ENCODE results near the gene HS3ST4.

The HS3ST4 gene

DNA sequence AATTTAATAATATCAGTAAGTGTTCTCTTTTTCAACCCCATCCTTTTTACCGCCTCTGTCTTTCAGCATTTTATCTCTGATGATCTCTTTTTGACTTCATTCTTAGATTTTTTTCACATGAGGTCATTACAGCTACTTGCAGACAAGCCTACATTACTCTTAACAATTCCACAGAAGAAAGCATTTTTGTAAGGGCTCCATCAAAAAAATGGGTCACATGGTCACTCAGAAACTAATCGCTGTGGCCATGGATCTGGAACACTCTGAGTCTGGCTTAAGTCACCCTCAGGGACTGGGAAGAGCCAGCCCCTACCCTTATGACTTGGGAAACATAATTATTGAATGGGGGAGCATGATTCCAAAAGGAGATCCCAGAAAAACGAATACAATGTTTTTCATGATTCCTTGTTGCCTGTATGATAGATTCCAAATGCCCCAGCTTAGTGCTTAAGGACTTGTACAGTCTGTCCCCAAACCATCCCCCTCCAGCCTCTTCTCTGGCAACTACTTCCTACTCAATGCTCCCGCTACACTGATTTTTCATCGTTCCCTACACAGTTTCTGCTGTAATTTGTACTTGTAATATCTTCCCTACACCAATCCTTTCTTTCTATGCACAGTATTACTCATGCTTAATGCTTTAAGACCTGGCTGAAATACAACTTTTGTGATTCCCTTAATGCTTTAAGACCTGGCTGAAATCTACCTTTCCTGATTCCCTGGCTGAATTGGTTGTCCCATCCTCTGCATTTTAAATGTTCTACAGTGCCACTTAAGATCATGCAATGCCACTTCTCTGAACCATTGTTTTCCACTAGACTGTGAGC, 457.8 kb downstream of the HS3ST4 start:
- no peak for TF ChIP-seq CTCF (IDR thresholded peaks at IDR 0.05; ENCODE audit: low read depth, low read length)
- no peak overlapping the region for H3K4me3 ChIP-seq (ENCODE audit: low read depth, low read length)

DNA sequence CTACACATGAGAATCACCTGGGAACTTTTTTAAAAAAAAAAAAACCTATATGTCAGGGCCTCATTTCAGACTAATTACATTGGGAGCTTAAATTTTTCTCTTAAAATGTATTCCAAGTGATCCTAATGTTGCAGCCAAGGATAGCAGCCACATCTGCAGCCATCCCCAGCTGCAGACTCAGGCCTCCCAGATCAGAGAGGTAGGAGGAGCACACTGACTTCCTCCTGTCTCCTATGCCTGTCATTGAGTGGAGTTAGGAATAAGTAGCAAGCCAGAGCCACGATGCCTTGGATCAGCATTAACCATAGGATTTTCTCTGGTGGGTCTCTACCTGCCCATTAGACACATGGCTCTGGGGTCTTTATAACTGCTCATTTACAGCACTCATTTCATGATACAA, 463.5 kb downstream of the HS3ST4 start:
- TF ChIP-seq CTCF (IDR thresholded peaks at IDR 0.05; ENCODE audit: low read depth, low read length) = no peak
- no peak overlapping the region for H3K4me3 ChIP-seq (ENCODE audit: low read depth, low read length)

DNA sequence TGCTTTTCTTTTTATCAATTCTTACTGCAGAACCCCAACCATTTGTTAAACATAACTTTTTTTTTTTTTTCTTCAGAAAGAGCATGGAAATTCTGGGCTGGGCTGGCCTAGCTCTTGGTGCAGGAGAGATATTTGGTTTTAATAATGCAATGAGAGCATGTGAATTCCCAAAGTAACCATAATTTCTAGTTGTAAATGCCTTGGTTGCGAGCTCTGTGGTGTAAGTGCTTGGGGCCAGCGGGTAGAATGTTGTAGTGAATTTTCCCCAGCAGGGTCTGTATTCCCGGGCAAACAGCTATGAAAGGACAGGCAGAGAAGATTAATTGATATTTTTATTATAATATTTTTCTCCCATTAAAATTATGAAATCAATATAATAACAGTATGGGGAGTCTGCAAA, 465.6 kb downstream of the HS3ST4 start:
- no peak overlapping the region for H3K4me3 ChIP-seq (ENCODE audit: low read depth, low read length)
- no peak for TF ChIP-seq CTCF (IDR thresholded peaks at IDR 0.05; ENCODE audit: low read depth, low read length)

DNA sequence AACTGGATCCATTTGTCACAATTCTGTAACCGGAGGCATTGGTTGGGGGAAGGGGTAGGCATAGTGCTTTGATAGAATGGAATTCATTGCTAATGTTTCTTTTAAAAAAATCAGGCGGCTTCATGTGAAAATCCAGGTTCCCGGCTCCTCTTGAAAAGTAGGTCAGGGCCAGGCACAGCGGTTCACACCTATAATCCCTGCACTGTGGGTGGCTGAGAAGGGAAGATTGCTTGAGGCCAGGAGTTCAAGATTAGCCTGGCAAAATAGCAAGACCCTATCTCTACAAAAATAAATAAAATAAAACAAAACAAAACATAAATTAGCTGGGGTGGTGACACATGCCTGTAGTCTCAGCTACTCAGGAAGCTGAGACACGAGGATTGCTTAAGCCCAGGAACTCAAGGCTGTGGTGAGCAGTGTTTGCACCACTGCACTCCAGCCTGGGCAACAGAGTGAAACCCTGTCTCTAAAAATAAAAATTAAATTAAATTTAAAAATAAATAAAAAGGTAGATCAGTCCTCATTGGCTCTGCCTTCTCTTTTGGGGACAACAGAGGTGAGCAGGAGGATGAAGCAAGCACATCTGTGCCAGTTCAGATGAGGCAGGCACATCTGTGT, 466.5 kb downstream of the HS3ST4 start:
- TF ChIP-seq CTCF (IDR thresholded peaks at IDR 0.05; ENCODE audit: low read depth, low read length) = no peak
- H3K4me3 ChIP-seq (ENCODE audit: low read depth, low read length) = no peak overlapping the region

- no peak overlapping the region for H3K4me3 ChIP-seq (ENCODE audit: low read depth, low read length)
- no peak for TF ChIP-seq CTCF (IDR thresholded peaks at IDR 0.05; ENCODE audit: low read depth, low read length)
Measured at GRCh38 chr16:26161461-26162180, 469.9 kb downstream of the HS3ST4 start.

DNA sequence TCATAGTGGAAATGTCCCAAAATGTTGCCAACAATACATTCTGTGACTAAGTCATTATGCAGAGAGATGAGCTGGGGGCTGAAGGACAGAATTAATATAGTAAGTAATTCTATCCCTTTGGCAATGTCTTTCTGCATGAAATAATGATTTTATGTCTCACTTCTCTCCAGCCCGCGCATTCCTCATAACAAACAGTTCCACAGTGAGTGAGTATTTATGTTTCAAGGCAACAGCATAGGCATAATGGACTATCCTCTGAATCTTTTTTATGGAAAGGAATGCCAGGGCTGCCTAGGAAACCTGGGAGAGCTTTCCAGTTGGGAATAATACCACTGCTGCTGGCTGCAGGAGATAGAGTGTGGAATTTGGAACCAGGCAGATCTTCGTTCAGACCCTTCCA, 477.7 kb downstream of the HS3ST4 start:
- no peak for TF ChIP-seq CTCF (IDR thresholded peaks at IDR 0.05; ENCODE audit: low read depth, low read length)
- no peak overlapping the region for H3K4me3 ChIP-seq (ENCODE audit: low read depth, low read length)

DNA sequence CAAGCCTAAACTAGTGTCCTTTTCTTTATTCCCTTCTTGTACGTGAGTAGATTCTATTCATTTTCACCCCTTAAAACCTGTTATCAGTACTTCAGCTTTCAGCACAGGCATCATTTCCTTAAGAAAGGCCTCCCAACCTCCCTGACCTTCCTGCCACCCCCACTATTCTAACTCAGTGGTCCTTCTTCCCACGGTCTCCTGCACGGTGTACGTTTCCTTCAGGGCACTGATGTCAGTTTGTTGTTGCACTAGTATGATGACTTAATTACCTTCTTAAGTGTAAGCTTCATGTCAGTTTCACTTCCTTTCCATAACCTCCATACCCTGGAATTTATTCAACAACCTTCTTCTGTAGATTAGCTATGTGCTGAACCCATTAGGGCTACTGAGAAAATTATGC, 484.2 kb downstream of the HS3ST4 start:
- TF ChIP-seq CTCF (IDR thresholded peaks at IDR 0.05; ENCODE audit: low read depth, low read length) = no peak
- no peak overlapping the region for H3K4me3 ChIP-seq (ENCODE audit: low read depth, low read length)

Measured in WI38 (cell line).